Mesenteric fat pad (tissue), 1 donor: ENCODE results near the gene HIVEP3. TPM values are rescaled to one million over a fixed set of nuclear protein-coding genes. Genes with fewer than 3 reads are reported as not detected.

ENCODE experiments used
- DNase-seq: peaks from one replicate; pipeline ENCODE4 v3.0.0-alpha.2; 2020; ENCODE audit warnings: low spot score
- total RNA-seq: library from RNA; stranded (reverse); fragmentation: NEBNext Ultra II Directional; extraction: Animal tissue kit (Norgen Biotek cat#: 25700); gene quantifications from one replicate; pipeline ENCODE4 v1.2.1, GENCODE V29; 2021
- donor health status: DM: yes; HTN: yes; CAD: no.

The HIVEP3 gene
- total RNA-seq, 1 donor from 2014 or later: 19.9 TPM

DNA sequence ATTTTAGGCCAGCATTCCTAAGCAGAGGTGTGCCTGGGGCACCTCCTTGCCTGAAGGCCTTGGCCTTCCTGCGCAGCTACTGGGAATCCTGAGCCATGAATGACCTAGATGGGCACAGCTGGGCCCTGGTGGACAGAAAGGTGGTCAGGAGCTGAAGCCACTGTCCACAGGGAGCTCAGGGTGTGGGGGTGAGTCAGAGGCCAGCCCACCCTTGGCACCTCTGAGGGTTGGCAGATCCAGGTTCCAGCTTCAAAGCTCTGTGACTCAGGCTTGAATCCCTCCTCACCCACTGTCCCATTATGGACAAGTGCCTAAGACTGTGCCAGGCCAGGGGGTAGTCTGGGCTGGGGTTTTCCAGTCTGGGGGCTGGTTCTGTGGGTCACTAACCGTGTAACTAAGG is 427.8 kb downstream of the HIVEP3 start:
- no peak for DNase-seq

DNA sequence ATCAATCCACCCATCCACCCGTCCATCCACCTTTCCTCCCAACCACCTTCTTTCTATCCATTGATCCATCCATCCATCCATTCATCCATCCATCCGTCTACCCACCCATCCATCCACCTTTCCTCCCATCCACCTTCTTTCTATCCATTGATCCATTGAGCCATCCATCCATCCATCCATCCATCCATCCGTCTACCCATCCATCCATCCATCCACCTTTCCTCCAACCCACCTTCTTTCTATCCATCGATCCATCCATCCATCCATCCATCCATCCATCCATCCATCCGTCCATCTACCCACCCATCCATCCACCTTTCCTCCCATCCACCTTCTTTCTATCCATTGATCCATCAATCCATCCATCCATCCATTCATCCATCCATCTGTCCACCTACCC is 429.2 kb downstream of the HIVEP3 start:
- no peak for DNase-seq

DNA sequence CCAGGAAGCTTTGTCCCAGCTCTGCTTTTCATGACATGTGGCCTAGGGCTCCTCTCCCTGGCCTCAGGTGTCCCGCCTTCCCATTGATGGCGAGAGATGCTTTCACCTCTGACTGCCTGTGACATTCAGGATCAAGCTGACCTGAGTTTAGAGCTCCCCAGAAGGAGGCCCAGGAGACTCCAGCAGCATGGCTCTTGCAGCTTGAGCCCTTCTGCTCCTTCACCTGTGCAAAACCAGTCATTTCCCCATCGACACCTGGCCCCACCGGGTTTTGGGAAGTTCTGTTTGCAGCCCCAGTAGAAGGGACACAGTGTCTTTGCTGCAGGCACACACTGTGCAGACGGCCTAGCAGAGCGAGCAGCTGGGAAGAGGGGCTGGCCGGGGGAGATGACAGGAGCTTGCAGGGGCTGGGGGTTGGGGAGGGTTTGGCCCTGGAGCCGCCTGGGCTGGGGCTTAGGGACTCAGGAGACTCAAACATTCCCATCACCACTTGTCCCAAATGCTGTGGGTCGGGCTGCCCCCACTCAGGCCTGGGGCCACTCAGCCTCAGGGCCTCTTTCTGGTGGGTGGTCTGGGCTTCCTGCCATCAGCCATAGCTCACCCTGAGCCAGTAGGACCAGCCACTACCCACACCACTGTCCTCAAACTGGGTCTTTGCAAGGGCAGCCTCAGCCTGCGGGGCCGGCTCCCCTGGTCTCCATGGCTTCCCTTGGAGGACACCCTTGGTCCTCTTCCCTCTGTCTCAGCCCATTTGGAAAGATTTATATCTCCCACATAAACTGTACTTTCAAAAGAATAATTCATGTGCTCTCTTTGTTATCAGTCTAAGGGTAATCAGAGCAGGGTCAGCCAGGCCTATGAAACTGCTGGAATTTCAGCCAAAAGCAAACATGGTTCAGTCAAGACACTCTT is 430.4 kb downstream of the HIVEP3 start:
- DNase-seq: no peak

DNA sequence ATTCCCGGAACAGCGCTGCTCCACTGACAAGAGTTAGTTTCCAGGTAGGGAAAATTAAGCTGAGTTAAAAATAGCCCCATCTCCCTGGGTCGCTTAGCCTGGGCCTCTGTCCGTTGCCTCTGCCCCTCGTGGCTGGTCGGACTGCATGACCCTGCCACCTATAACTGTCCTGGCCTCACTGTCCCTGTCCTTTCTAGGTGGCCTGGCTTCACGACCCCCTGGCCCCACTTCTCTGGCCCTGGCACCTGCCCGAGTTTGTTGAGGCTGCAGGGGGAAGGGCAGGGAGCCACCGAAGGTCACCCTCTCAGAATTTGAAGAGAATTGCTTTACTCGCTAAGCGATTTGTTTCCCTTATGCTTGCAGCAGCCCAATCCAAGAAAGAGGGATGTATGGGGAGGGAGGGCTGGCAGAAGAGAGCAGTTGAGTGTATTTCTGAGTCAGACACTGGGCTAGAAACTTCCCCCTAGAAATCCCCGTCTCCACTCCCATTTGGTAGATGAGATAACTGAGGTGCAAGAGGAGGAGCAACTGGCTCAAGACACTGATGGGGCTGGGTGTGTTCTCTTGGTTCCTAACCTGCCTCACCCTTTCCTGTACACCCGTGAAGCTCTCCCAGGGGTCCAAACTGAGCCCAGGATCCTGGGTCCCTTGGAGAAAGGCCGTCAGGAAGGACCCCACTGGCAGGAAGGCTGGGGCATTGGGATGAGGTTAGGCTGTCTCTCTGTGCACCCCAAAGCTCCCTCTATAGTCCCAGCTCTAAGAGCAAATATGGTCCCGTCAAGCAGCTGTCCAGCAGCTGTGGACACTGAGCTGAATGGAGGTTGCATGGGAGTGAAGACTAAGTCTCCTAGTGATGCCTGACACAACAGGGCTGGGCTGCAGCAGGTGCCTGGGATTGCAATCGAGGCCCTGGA is 431.3 kb downstream of the HIVEP3 start:
- no peak for DNase-seq

DNA sequence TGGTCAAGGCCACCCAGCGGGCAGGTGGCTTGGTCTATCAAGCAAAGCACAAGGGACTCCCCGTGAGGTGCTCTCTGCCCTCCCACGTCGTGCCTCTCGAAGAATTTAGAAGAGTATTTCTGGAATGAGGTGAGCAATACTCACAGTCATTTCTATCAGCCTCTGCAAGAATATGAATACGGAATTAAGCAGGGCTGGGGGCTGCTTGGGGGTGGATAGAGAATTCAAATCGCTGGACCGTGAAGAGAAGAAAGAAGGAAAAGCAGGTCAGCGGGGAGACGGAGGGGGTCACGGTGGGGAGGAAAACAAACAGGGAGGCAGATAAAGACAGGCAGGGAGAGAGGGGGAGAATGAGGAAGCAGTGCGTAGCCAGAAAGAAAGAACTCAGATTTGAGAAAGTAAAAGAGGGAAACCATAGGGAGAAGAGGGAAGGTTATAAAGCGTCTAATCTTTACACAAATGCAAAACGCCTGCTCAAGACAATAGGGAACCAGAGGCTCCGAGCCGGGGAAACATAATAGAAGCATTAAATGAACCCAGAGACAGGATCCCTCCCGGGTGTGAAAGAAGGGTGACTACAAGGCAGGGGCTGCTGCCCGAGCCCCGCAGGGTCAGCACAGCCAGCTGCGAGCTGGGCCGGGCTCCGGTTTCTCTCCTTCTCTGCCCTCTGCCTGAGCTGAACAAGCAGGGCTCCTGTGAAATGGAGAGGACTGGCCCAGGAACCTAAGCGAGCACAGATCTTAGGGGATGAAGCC is 432.2 kb downstream of the HIVEP3 start:
- DNase-seq: no peak

DNA sequence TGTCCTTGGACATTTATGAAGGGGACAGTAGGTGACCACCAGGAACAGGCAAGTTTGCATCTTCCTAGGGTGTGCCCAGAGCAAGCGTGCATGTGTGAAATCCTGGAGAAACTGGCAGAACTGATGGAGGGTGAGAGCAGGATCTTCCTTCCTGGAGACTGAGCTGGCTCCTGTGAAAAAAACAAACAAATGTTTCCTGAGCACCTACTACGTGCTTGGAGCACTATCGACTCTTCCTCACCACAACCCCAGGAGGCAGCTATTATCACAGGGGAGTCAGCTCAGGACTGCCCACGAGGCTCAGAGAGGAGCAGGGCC is 432.7 kb downstream of the HIVEP3 start:
- DNase-seq: no peak

DNA sequence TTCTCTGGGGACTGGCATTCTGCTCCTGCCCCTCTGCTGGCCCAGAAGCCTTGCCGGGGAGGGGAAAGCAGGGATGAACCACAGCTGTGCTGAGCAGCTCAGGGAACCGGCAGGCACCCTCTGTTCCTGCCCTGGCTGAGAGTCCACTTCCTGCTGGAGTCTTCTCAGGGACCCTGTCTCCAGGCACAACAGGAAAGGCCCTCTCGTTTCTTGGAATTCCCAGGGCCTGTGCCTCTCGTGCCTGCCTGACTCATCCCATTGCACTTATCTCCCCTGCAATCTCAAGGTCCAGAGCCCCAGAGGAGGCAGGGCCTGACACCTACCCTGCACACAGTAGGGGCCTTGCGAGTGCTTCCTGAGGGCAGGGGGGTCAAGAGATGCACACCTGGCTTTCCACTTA is 433.1 kb downstream of the HIVEP3 start:
- DNase-seq: no peak

DNA sequence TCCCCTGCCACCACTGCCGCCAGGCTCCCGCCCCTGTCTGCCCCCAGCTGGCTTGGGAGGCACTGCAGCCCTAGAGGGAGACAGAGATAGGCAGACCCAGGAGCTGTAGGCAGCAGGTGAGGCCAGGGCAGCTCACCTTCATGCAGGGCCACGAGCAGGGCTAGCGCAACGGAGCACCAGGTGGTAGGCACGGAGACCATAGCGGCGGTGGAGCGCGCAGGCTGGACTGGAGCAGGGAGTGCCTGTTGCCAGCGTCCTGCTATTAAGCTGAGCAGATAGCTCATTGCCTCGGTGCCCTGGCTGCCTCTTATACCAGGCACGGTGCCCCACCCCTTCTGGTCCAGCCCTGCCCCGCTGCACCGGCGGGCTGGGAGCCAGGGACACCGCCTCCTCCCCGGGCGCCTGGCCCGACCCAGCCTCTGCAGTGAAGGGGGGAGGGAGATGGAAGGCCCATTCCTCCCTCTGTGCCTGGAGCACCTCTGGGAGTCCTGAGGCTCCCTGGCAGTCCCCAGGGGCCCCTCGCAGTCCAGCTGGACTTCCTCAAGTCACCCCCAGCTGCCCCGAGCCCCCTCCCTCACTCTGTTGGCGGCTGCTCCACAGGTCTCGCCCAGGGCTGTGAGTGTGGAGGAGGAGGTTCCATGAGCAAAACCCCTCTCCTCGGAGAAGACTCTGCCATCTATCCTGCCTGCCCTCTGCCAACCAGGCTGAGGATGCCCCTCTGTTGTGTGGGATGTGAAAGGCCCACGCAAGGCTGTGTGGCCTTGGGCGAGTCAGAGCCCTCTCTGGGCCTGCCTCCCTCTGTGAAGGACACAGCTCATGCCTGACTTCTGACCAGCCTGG is 434.1 kb downstream of the HIVEP3 start, which contains the start of gene EDN2:
TSS of gene EDN2 (minus strand) at position 282 of the 840 bp plus-strand sequence. CDS start at position 200, 82 bp downstream.
- DNase-seq: no peak

DNA sequence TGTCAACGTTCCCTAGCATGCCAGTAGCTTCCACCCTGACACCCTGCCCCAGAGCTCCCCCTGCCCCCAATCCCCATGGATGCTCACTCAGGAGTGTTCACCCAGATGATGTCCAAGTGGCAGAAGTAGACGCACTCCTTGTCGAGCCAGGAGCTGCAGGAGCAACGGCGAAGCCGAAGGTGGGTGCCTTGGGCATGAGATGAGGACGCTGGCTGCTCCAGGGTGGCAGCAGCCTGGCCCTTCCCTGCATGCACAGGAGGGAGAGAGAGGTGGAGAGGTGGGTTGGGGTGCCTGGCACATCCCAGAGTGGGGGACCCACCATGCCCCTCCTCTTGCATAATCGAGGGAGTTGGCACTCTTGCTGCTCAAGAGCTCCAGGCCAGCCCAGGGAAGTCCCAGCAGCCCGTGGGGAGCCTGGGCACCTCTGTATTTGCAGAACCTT is 434.7 kb downstream of the HIVEP3 start:
- DNase-seq: no peak

DNA sequence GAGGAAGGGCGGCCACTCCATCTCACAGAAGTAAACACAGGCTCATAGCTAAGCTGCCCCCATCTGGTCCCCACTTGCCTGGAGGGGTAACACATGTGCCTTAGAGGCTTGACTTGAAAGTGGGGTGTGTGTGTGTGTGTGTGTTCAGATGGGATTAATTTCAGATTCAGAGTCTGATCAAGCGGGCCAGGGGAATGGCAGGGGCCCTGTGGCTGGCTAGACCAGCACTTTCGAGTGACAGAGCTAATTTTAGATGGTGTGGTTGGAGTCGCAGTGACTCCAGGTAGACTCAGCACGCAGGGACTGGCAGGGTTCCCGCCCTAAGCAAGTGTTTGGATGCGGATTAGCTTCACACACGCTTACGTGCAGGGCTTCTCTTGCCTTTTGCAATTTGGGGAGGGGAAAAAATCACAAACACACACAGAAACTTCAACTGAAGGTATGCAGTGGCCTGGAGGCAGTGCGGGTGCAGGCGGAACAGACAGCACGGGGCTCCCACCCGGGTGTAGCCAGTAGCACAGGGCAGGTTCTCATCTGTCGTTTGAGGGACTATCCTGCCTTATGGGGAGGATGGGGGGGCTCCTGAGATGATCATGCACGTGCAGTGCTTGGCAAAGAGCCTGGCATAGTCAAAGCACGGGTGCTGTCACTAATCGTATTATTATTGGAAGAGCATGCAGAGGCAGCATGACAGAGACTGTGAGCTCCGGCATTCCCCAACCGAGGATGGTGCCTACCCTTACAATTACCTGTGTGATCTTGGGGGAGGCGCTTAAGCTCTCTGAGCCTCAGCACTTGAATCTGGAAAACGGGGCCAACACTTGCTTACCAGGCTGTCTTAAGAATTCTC is 435.5 kb downstream of the HIVEP3 start:
- DNase-seq: no peak

DNA sequence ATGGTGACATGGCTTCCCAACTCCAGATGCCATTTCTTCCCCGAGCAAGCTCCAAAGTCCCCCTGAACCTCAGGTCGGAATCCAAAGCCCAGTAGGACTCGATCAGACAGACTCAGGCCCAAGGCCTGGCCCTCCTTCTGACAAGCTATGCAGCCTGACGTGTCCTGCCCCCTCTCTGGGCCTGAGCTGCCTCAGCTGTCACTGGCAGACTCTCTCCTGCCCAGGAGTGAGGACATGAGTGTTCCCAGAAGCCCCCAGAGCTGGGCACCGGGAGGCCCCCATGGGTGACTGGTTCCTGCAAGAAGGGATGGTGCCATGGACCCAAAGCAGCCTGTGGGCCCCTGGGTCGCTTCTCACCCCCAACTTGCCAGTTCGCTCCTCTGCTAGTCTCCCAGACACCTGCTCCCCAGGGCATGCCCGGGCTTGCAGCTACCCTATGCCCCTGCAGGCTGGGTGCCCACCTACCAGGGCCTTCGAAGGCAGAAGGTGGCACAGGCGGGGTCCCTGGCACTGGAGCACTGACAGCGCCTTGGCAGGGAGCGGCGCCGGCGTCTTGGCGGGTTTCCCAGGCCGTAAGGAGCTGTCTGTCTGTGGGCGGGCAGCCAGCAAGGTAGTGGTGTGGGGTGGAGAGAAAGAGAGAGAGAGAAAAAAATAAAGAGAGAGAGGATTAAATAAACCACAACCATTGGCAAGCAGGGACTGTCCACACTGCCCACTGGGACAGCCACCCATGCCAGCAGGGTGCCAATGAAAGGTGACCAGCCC is 436.5 kb downstream of the HIVEP3 start:
- no peak for DNase-seq

DNA sequence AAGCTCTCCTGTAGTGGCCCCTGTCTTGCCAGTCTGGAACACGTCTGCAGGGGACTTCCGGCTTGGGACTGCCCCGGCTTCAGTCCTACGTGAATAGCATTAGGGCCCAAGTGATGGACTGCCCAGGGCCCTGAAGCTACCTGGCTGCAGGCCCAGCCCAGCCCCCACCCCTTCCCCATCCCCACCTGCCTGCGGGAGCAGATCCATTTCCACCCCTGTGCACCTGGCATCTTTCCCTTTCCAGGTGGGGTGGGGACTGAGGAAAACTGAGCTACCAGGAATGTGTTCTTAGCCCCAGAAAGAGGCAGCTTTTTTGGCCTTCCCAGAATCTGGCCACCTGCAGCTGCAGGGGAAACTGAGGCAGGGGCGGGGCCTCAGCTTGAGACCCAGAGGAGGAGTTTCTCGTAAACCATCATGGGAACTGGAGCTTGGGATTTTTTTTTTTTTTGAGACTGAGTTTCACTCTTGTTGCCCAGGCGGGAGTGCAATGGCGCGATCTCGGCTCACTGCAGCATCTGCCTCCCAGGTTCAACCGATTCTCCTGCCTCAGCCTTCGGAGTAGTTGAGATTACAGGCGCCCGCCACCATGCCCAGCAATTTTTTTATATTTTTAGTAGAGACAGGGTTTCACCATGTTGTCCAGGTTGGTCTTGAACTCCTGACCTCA is 437.5 kb downstream of the HIVEP3 start:
- no peak for DNase-seq

DNA sequence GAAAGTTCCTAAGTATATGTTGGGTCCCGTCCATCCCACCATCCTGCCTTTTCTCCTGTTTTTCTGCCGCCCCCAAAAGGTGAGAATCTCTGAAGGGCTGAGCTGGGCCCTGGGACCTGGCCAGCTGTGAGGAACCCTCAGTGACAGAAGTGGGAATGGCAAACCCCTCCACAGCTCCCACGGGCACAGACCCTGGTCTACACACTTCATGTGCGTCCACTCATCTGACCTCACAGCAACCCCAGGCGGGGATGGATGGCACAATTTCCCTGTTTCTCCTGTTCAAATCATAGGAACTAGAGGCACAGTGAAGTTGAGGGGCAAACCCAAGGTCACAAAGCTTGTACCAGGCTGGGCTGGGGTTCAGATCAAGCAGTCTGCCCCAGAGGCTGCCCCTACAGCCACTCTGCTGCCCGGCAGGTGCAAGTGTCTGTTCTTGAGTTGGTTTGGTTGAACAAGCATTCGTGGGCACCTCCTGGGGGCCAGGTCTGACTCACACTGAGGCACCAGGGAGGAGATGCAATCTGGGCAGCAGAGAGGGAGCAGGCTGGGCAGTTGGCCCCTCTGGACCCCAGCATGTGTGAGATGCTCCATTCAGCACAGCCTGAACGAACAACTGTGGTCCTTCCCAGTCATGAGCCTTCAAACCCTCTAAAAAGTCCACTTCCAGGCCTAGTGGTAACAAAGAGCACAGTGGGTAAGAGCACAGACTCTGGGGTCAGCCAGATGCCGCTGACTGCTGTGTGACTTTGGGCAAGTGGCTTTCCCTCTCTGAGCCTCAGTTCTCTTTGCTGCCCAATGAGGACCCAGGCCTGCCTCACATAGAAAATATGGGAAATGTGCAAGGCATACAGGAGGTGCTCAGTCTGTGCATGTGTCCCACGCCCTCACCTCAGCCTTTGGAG is 438.3 kb downstream of the HIVEP3 start:
- no peak for DNase-seq

DNA sequence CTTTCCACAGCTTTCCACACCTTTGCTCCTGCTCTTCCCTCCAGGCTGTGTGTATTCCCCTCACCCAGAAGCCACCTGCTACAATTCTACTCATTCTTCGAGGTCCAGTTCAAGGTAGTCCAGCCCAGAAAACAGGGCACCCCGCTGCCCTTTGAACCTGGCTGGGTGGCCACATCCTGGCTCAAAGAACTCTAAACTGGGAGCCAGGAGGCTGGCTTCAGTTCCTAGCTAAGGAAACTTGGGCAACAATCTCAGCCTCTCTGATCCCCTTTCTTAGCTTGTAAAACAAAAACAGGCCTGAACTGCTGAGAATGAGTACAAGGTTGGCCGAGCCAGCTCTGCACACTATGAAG is 438.9 kb downstream of the HIVEP3 start:
- DNase-seq: no peak

DNA sequence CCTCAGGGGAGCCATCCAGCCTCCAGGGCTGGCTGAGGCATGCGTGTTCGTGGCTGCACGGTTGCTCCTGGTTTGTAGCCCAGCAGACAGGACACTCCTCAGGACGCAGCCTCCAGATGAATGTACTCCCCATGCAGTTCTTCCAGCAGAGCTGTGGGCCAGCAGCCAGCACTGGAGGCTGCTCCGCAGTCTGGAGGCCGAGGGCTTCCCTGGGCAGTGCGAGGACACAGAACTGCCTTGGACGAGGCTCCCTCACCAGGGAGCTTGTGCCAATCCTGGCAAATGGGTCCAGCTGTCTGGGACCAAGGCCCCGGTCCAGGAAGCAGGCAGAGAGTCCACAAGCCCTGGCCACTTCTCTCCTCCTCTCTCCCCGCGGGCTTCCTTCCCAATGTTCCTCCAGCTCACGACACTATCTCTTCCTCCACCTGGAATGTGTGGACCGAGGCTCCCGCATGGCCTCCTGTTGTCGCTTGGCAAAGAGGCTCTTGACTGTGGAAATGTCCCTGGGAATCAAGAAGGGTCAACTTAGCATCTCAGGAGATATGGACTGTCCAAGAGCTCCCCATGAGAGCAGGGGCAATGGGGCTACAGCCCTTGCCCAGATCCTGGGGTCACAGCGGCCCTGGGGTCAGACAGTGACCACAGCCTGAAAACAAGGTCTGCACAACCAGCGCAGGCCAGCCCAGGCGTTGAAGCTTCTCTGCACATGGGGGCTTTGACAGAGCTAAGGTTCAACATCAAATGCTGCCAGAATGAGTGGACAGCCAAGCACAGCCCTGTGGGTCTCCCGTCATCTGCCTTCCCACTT is 439.5 kb downstream of the HIVEP3 start:
- no peak for DNase-seq

DNA sequence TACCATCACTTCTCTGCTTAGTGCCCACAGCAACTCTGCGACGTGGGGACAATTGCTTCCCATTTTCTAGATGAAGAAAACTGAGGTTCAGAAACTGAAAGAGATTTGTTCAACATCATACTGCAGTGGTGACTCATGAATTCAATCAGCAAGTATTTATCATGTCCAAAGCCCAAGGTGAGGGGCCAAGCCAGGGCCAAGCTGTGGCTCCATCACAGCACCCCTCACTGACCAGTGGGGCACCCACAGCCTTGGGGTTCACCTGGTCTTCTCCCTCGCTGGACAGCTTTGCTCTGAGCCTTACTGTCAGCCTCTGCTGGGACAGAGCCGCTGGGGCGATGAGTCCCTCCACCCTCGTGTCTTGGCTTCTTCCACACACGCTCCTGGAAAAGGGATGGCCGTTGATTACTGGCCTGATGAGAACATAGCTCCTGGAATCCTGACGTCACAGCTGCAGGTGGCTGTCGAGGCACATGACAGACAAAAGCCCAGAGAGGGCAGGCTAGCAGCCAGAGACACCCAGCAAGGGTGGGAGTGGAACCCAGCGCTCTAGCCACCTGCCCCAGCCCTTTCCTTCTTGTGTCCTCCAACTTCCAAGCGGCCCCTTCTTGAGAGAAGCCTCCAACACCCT is 440.5 kb downstream of the HIVEP3 start:
- no peak for DNase-seq
